Measurements from ENCODE around the gene TERT.
"Not testable (repeated sequence)": the region's sequence is repeated elsewhere in the genome, so short reads cannot be mapped to it uniquely, and the experiment has no call there.

Gene TERT

GRCh38 chr5:1231354-1231905, 63.4 kb downstream of the TERT start:
- DNase-seq = no peak

GRCh38 chr5:1230551-1230950, 64.3 kb downstream of the TERT start:
- DNase-seq = no peak

DNA sequence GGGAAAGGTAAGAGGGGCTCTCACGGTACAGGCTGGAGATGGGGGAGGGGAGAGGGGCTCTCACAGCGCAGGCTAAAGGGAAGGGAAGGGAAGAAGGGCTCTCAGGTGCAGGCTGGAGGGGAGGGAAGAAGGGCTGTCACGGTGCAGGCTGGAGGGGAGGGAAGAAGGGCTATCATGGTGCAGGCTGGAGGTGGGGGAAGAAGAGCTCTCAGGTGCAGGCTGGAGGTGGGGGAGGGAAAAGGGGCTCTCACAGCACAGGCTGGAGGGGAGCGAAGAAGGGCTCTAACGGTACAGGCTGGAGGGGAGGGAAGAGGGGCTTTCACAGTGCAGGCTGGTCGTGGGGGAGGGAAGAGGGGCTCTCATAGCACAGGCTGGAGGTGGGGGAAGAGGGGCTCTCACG, 65.0 kb downstream of the TERT start:
- DNase-seq = no peak

- DNase-seq = not testable (repeated sequence)
Observed at GRCh38 chr5:1229023-1229422, 65.8 kb downstream of the TERT start.

GRCh38 chr5:1228120-1228519, 66.7 kb downstream of the TERT start:
- DNase-seq = peak; percentile 57

GRCh38 chr5:1227667-1228066, 67.2 kb downstream of the TERT start:
- DNase-seq = peak; percentile 84

DNA sequence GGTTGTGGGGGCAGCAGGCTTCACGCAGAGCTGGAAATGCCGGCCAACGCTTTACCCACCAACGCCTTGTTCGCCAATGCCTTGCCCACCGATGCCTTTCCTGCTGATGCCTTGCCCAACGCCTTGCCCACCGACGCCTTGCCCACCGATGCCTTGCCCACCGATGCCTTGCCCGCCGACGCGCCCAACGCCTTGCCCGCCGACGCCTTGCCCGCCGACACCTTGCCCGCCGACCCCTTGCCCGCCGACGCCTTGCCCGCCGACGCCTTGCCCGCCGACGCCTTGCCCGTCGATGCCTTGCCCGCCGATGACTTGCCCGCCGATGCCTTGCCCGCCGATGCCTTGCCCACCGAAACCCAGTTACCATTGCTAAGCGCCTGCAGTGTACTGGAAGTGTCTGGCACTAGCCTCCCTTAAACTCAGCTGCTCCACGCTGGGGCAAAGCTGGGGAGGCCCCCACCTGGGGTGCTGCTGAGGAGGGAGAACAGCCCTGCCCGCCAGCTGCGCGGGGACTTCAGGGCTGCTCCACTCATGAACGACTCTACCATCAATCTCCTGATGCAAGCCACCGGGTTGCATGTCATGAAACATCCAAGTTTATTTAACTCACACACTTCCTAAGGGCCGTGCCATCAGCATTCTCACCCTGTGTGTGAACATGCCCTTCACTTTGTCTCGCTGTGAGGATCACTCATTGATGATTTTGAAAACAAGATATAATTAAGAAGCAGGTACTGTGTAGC, 67.9 kb downstream of the TERT start:
- no peak for DNase-seq

DNA sequence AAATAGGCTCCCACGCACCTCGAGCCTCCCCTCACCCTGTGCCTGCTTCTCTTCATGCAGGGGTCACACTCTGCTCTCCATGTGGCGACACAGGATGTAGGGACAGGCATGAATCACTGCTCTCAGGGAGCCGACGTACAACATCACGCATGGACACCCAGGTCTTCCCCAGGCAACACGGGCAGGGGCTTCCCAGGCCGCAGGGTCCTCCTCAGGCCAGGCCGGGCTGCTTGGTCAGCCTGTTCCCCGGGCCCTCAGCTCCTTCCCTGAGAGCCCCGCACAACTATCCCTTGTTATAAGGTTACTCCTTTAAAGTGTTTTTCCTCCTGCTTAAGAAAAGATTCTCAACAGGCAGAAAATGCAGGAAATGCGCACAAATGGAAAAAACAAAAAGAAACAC, 68.6 kb downstream of the TERT start:
- DNase-seq = no peak

- no peak for DNase-seq
Observed at GRCh38 chr5:1225081-1225480, 69.8 kb downstream of the TERT start, which contains the start of gene SLC6A18. Gene SLC6A18, plus strand, starts transcription at chr5:1225381. Its CDS starts 97 bp downstream, at chr5:1225478.

DNA sequence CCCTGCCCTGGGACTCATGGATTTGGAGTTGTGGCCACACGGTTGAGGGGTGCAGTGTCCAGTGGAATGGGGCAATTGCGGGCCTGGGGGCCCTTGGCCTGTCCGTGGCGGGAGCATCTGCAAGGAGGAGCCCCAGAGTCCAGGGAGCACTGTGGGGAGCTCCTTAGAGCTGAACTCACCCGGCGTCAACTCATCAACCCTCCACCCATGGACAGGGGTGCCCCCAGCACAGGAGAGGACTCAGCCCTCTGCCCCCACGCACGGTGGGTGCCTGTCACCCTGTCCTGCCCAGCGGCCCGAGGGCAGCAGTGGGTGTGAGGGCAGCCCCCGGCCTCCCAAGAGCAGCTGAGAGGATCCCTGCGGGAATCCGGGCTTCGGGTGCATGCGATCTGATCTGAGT, 70.2 kb downstream of the TERT start:
- DNase-seq = no peak

- DNase-seq = no peak
Observed at GRCh38 chr5:1223278-1223670, 71.6 kb downstream of the TERT start.

- DNase-seq = no peak
Observed at GRCh38 chr5:1222621-1223277, 72.1 kb downstream of the TERT start.

DNA sequence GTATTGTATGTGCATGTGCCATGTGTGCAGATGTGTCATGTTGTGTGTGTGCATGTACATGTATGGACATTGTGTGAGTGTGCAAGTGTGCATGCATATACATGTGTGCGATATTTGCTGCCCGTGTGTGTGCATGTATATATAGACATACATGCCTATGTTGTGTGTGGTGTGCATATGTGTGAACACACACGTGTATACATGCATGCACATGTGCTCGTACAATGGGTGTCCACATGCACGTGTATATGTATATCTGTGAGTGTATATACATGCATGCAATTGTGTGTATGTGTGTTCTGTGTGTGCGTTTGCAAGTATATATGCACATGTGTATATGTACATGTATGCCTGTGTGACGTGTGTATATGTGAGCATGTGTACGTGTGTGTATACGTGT, 72.7 kb downstream of the TERT start:
- no peak for DNase-seq

DNA sequence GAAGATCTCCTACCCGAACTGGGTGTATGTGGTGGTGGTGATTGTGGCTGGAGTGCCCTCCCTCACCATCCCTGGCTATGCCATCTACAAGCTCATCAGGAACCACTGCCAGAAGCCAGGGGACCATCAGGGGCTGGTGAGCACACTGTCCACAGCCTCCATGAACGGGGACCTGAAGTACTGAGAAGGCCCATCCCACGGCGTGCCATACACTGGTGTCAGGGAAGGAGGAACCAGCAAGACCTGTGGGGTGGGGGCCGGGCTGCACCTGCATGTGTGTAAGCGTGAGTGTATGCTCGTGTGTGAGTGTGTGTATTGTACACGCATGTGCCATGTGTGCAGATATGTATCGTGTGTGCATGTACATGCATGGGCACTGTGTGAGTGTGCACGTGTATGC, 73.1 kb downstream of the TERT start:
- no peak for DNase-seq

DNA sequence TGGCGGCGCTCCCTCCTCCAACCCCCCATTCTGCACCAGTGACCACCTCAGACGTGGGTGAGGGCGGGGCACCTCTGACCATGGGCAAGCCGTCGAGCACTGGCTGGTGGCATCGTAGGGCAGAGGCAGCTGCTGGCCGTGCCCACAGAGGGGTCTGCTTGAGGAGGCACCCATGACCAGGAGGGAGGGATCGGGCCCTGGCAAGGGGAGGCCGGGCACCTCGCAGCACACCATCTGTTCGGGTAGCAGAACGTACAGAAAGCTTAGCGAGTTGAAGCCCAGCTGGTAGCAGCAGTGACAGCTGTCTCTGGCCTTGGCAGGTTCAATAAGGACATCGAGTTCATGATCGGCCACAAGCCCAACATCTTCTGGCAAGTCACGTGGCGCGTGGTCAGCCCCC, 74.0 kb downstream of the TERT start:
- no peak for DNase-seq

- no peak for DNase-seq
Observed at GRCh38 chr5:1220351-1220750, 74.5 kb downstream of the TERT start.

DNA sequence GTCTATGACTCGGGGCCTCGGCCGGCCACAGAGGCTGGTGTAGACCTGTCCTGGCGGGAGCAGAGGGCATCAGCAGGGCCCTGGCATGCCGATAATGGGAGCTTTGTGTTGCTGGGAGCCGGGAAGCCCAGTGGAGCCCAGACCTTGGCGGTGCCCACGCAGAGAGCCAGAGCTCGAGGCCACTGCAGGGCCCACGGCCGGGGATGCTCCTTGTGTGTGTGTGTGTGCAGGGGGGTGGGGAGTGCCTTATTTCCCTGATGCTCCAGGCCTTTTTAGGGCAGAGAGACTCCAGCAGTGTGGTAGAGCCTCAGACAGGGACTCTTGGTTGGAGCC, 75.1 kb downstream of the TERT start:
- DNase-seq = no peak

GRCh38 chr5:1219098-1219767, 75.6 kb downstream of the TERT start:
- DNase-seq = no peak

DNA sequence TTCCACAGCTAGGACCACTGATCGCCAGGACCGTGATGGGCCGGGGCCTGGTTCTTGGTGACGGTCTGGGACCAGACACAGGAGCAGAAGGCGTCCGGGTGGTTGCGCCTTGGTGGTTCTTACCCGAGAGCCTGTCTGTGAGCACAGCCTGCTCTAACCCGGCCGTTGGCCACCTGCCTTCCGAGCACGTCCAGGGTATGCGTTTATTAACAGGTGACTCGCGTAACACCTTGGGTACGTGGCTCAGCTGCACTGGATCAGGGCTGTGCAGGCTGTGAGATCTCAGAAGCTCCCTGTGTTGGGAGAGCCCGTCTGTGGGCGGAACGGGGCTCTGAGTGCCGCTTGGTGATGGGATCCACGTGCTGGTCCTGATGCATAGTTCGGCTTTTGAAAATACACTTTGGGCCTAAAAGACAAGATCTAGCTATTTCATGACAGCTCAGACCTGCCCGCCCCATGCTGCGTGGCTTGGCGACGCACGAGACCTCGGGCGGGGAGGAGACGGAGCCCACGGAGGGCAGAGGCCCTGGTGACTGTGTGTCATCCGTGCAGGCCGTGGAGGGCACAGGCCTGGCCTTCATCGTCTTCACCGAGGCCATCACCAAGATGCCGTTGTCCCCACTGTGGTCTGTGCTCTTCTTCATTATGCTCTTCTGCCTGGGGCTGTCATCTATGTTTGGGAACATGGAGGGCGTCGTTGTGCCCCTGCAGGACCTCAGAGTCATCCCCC, 76.4 kb downstream of the TERT start:
- no peak for DNase-seq

DNA sequence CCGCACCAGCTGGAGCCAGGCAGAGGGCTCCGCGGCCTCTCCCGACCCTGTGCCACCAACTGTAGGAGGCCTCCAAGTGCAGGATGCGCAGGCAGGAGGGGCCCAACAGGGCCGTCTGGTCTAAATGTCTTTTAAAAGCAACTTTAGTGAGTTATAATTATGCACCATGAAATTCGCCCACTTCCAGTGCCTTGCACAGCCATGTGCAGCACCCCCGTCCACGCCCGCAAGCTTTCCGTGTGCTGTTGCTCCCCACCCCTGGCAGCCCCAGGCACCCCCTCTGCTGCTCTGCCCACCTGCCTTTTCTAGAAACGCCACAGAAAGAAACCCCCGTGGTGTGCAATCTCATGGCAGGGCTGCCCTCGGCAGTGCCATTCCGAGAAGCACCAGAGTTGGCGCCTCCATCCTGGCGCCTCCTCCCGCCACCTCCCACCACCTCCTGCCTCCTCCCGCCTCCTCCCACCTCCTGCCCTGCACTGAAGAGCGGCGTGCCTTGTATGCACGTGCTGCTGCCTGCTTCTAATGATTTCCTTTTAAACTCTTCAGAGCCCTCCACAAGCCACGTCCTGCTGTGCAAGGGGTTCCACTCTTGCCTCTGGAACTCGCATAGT, 77.2 kb downstream of the TERT start:
- DNase-seq = peak; percentile 58

DNA sequence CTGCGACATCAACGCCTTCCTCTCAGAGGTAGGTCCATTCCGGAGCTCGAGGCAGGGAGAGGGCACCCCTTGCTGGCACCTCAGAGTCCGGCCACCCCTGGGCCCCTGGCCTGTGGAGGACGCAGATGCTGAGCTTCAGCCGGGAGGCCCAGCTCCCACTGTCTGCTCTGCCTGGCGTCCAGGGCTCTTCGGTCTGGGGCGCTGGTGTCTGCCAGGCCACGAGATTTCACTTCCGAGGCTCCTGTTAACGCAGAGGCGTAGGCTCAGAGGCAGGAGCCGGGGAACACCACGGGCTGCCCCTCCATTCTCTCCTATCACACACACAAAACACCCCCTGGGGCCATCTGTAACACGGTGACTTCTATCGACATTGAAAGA, 78.0 kb downstream of the TERT start:
- no peak for DNase-seq

DNA sequence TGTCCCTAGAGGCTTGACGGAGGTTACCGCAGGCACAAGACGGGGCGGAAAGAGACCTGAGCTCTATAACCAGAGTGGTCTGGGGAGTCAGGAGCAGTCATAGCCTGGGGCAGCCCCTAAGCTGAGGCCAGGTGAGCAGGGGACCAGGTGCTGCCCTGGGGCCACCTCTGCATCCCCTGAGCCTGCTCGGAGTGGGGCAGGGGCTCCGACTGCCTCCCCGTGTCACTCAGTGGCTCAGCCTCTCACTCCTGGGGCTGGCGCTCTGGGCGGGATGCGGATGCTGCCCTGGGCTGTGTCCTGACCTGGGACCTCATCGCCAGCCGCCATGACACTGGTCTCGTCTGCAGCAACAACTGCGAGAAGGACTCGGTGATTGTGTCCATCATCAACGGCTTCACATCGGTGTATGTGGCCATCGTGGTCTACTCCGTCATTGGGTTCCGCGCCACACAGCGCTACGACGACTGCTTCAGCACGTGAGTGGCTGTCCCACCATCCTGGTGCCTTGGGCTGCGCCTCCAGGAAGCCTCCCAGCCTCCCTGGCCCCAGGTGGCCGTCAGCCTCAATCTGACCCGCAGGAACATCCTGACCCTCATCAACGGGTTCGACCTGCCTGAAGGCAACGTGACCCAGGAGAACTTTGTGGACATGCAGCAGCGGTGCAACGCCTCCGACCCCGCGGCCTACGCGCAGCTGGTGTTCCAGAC, 78.5 kb downstream of the TERT start:
- no peak for DNase-seq

Measured in DMS79 treated with DMSO at 0.1 percent for 48 hours (cell line).